Astrocyte (in vitro differentiated cells and primary cell): ENCODE results near the gene HSD3B7. TPM values are rescaled to one million over a fixed set of nuclear protein-coding genes. Genes with fewer than 3 reads are reported as not detected.

Experiments used
- DNase-seq: peaks from one replicate; pipeline ENCODE4 v3.0.0-alpha.2; 2010; ENCODE audit warnings: low read depth
- FAIRE-seq: peaks from 2 replicates; lab custom pipeline; 2011; peaks lifted over from hg19 to GRCh38; lab: Jason Lieb, UNC
- H2AFZ ChIP-seq: 2 replicates; pipeline ENCODE4 v1.6.0; 2012; ENCODE audit warnings: low read depth, low read length, inconsistent platforms
- H3K27ac ChIP-seq: 2 replicates; pipeline ENCODE4 v1.5.1; 2011; ENCODE audit warnings: low read depth, low read length, inconsistent platforms
- H3K27me3 ChIP-seq: 2 replicates; pipeline ENCODE4 v1.6.0; 2011; ENCODE audit warnings: low read length, inconsistent platforms; ENCODE audit not compliant: insufficient read depth
- H3K36me3 ChIP-seq: 2 replicates; pipeline ENCODE4 v1.5.1; 2011; ENCODE audit warnings: low read length, inconsistent platforms; ENCODE audit not compliant: insufficient read depth
- H3K4me1 ChIP-seq: 2 replicates; pipeline ENCODE4 v1.5.1; 2011; ENCODE audit warnings: low read length, inconsistent platforms; ENCODE audit not compliant: insufficient read depth
- H3K4me2 ChIP-seq: 2 replicates; pipeline ENCODE4 v1.6.0; 2012; ENCODE audit warnings: low read length, inconsistent platforms
- H3K4me3 ChIP-seq: 2 replicates; pipeline ENCODE4 v1.5.1; 2011; ENCODE audit warnings: low read depth, mild to moderate bottlenecking, low read length, inconsistent platforms; ENCODE audit not compliant: insufficient read depth
- H3K79me2 ChIP-seq: 2 replicates; pipeline ENCODE4 v1.6.0; 2012; ENCODE audit warnings: mild to moderate bottlenecking, low read length, inconsistent platforms; ENCODE audit not compliant: insufficient read depth
- H3K9ac ChIP-seq: 2 replicates; pipeline ENCODE4 v1.6.0; 2012; ENCODE audit warnings: mild to moderate bottlenecking, low read length, inconsistent platforms
- H3K9me3 ChIP-seq: 2 replicates; pipeline ENCODE4 v1.5.1; 2012; ENCODE audit warnings: low read depth, mild to moderate bottlenecking, low read length, inconsistent platforms; ENCODE audit not compliant: insufficient read depth
- H4K20me1 ChIP-seq: 2 replicates; pipeline ENCODE4 v1.6.0; 2012; ENCODE audit warnings: low read length, inconsistent platforms; ENCODE audit not compliant: insufficient read depth
- H3K27ac Mint-ChIP-seq: one replicate; pipeline ENCODE4 v1.8.0; 2021; ENCODE audit warnings: mild to moderate bottlenecking, mixed read lengths; ENCODE audit not compliant: unreplicated experiment
- H3K27me3 Mint-ChIP-seq: one replicate; pipeline ENCODE4 v1.8.0; 2021; ENCODE audit warnings: low read depth, mixed read lengths; ENCODE audit not compliant: unreplicated experiment
- H3K36me3 Mint-ChIP-seq: one replicate; pipeline ENCODE4 v1.8.0; 2021; ENCODE audit warnings: low read depth, mixed read lengths; ENCODE audit not compliant: unreplicated experiment
- H3K4me1 Mint-ChIP-seq: one replicate; pipeline ENCODE4 v1.8.0; 2021; ENCODE audit warnings: low read depth, mixed read lengths; ENCODE audit not compliant: unreplicated experiment
- H3K4me3 Mint-ChIP-seq: one replicate; pipeline ENCODE4 v1.8.0; 2021; ENCODE audit warnings: mild to moderate bottlenecking, moderate library complexity, mixed read lengths; ENCODE audit not compliant: unreplicated experiment
- H3K9me3 Mint-ChIP-seq: one replicate; pipeline ENCODE4 v1.8.0; 2021; ENCODE audit warnings: mild to moderate bottlenecking, mixed read lengths; ENCODE audit not compliant: unreplicated experiment
- EZH2 ChIP-seq: IDR thresholded peaks from 2 replicates; pipeline ENCODE4 v1.6.1; 2012; ENCODE audit warnings: mild to moderate bottlenecking, low read length, inconsistent platforms; ENCODE audit not compliant: insufficient read depth
- total RNA-seq: library from RNA; stranded (reverse); gene quantifications from 2 replicates; pipeline ENCODE4 v1.2.1, GENCODE V29; 2021
- TF ChIP-seq, protein P1 (sequence below): IDR thresholded peaks from 2 replicates; pipeline ENCODE4 v1.5.1; 2011; ENCODE audit warnings: low read depth, mild to moderate bottlenecking, inconsistent platforms, low read length, moderate library complexity; ENCODE audit not compliant: insufficient read depth

Gene HSD3B7
- total RNA-seq, 1 donor from 2014 or later: 8.3 TPM

DNA sequence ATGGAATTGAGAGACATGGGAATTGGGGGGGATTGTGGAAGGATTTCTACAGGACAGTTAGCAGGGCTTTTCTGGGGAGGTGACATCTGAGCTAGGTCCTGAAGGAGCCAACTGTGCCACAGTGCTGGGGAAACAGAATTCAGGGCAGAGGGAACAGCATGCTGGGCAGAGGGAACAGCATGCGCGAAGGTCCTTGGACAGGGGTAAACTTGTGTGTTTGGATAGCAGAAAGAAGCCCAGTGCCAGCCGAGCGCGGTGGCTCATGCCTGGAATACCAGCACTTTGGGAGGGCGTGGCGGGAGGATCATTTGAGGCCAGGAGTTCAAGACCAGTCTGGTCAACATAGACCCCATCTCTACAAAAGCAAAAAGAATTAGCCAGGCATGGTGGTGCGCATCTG lies 21.6 kb downstream of the HSD3B7 start:
- peaks cover 11% of the 10 kb centered on the region for H4K20me1 ChIP-seq
- no peak overlapping the region for H2AFZ ChIP-seq
- H3K27ac Mint-ChIP-seq: no peak overlapping the region
- no peak overlapping the region for H3K4me3 Mint-ChIP-seq
- peaks cover 54% of the 10 kb centered on the region for H3K4me1 Mint-ChIP-seq
- DNase-seq (no peak), FAIRE-seq (no peak)
- peaks cover 4% of the 10 kb centered on the region for H3K27me3 Mint-ChIP-seq
- H3K9me3 Mint-ChIP-seq: no peaks in the 10 kb centered on the region
- H3K36me3 ChIP-seq: no peaks in the 10 kb centered on the region
- H3K79me2 ChIP-seq: peaks cover 73% of the 10 kb centered on the region
- no peaks in the 10 kb centered on the region for H3K27me3 ChIP-seq
- H3K4me3 ChIP-seq: no peak overlapping the region
- peaks cover 2% of the 10 kb centered on the region for H3K36me3 Mint-ChIP-seq
- H3K27ac ChIP-seq: no peak overlapping the region
- peaks cover 35% of the 10 kb centered on the region for H3K4me1 ChIP-seq
- H3K9ac ChIP-seq: no peak overlapping the region
- H3K9me3 ChIP-seq: no peaks in the 10 kb centered on the region
- no peak overlapping the region for H3K4me2 ChIP-seq
- no peak for TF ChIP-seq EZH2
- TF ChIP-seq, protein P1, sequence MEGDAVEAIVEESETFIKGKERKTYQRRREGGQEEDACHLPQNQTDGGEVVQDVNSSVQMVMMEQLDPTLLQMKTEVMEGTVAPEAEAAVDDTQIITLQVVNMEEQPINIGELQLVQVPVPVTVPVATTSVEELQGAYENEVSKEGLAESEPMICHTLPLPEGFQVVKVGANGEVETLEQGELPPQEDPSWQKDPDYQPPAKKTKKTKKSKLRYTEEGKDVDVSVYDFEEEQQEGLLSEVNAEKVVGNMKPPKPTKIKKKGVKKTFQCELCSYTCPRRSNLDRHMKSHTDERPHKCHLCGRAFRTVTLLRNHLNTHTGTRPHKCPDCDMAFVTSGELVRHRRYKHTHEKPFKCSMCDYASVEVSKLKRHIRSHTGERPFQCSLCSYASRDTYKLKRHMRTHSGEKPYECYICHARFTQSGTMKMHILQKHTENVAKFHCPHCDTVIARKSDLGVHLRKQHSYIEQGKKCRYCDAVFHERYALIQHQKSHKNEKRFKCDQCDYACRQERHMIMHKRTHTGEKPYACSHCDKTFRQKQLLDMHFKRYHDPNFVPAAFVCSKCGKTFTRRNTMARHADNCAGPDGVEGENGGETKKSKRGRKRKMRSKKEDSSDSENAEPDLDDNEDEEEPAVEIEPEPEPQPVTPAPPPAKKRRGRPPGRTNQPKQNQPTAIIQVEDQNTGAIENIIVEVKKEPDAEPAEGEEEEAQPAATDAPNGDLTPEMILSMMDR: no peak

DNA sequence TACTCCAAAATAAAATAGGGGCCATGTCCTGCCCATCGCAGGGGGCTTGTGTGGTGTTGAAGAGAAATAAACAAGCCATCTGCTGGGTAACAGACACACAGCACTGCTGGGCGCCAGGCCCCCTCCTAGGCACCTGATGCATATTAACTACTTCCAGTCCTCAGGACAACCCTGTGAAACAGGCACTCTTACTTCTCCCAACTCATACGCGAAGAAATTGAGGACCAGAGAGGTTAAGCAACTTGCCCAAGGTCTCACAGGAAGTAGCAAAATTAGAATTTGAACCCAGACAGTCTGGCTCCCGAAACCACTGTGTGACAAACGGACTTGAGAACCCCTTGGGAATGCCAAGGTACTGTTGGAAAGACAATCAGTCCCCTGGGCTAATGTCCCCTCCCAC lies 22.7 kb downstream of the HSD3B7 start:
- Mint-ChIP-seq H3K27me3 (peaks cover 13% of the 10 kb centered on the region), H3K4me1 (peaks cover 47% of the 10 kb centered on the region), H3K4me3 (peak overlapping the region; percentile 62), H3K36me3 (peaks cover 2% of the 10 kb centered on the region), H3K9me3 (no peaks in the 10 kb centered on the region), H3K27ac (peak overlapping the region; percentile 41)
- Histone ChIP-seq H3K9me3 (no peaks in the 10 kb centered on the region), H3K9ac (peak overlapping the region; percentile 33), H3K79me2 (peaks cover 63% of the 10 kb centered on the region), H2AFZ (no peak overlapping the region), H4K20me1 (peaks cover 5% of the 10 kb centered on the region), H3K4me3 (peak overlapping the region; percentile 42), H3K27ac (peak overlapping the region; percentile 32), H3K4me1 (peaks cover 32% of the 10 kb centered on the region), H3K27me3 (no peaks in the 10 kb centered on the region), H3K36me3 (no peaks in the 10 kb centered on the region), H3K4me2 (peak overlapping the region; percentile 72)
- no peak for TF ChIP-seq EZH2
- TF ChIP-seq, protein P1: no peak
- FAIRE-seq (no peak), DNase-seq (no peak)

DNA sequence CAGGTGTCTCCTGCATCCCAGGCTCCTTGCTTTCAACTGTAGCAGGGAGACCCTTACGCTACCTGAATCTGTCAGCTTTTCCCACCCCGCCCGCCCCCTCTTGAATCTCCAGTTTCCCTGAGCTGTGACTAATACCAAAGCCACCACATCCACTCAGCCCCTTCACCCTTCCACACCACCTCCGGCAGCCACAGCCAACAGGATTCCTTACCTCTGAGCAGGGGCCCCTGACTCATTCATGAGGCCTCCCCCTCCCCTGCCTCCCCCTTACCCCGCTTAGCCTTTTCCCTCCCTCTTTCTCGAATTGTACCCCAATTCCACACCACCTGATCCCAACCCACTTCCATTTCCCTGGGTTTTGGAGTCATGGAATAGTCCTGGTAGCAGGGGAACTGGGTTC lies 23.1 kb downstream of the HSD3B7 start:
- FAIRE-seq (no peak), DNase-seq (peak; percentile 89)
- Histone ChIP-seq H3K79me2 (peaks cover 58% of the 10 kb centered on the region), H3K27me3 (no peaks in the 10 kb centered on the region), H3K9ac (peak overlapping the region; percentile 68), H2AFZ (no peak overlapping the region), H3K27ac (peak overlapping the region; percentile 80), H3K4me1 (peaks cover 31% of the 10 kb centered on the region), H3K36me3 (no peaks in the 10 kb centered on the region), H4K20me1 (peaks cover 5% of the 10 kb centered on the region), H3K4me2 (peak overlapping the region; percentile 72), H3K4me3 (peak overlapping the region; percentile 42), H3K9me3 (no peaks in the 10 kb centered on the region)
- H3K9me3 Mint-ChIP-seq: no peaks in the 10 kb centered on the region
- H3K27me3 Mint-ChIP-seq: peaks cover 18% of the 10 kb centered on the region
- H3K4me3 Mint-ChIP-seq: no peak overlapping the region
- TF ChIP-seq EZH2: no peak
- TF ChIP-seq, protein P1: no peak
- peak overlapping the region; percentile 12 for H3K27ac Mint-ChIP-seq
- H3K4me1 Mint-ChIP-seq: peaks cover 44% of the 10 kb centered on the region
- peaks cover 2% of the 10 kb centered on the region for H3K36me3 Mint-ChIP-seq
